ENCODE measurements around the gene BCL7A. TPM values are rescaled to one million over a fixed set of nuclear protein-coding genes. Genes with fewer than 3 reads are reported as not detected.
A peak's percentile ranks its signal among the peaks of the same experiment; 100 is the strongest.

The BCL7A gene
- total RNA-seq, 1 experiment from 2014 or later: 14.4 TPM

DNA sequence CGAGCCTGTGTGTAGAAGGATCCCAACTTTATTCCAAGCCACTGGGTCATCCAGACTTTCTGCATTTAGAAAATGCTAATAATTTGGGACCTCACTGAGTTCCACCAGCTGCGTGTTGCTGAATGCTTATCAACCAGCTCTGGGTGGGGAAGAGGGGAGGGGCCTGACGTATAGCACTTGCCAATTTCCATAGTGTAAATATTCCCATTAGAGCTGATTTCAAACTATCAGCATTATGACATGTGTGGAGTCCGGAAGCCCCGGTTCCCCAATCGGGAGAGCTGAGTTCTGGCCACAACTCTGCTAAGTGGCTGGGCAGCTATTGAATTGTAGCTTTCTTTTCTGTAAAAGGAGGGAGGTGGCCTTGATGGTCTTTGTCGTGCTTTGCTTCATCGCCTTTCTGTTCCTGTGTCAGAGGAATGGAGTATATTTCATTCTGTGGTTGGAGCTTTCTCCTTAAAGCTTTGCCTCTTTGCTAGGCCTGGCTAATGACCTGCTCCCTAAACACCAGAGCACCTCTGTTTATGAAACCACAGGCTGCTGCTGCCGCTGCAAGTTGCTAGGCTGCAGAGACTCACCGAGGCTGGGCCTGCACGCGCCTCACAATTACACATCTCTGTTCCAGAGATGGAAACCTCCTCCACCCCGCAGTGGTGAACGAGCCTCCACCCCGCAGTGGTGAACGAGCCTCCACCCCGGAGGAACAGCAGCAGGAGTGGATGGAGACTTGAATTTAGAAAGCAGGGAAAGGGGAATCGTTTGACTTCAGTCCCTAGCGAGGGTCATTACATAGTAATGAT is 7.7 kb upstream of the BCL7A start:
- Histone ChIP-seq H3K36me3 (no peaks in the 10 kb centered on the region), H3K4me1 (no peaks in the 10 kb centered on the region), H3K27ac (no peak overlapping the region), H3K4me3 (no peak overlapping the region), H3K27me3 (no peaks in the 10 kb centered on the region), H3K9me3 (replicated peaks) (no peaks in the 10 kb centered on the region)
- DNase-seq: no peak

GRCh38 chr12:122014781-122015180 is 6.9 kb upstream of the BCL7A start:
- Histone ChIP-seq H3K9me3 (replicated peaks) (no peaks in the 10 kb centered on the region), H3K4me3 (no peak overlapping the region), H3K36me3 (no peaks in the 10 kb centered on the region), H3K4me1 (no peaks in the 10 kb centered on the region), H3K27me3 (no peaks in the 10 kb centered on the region), H3K27ac (no peak overlapping the region)
- DNase-seq: no peak

DNA sequence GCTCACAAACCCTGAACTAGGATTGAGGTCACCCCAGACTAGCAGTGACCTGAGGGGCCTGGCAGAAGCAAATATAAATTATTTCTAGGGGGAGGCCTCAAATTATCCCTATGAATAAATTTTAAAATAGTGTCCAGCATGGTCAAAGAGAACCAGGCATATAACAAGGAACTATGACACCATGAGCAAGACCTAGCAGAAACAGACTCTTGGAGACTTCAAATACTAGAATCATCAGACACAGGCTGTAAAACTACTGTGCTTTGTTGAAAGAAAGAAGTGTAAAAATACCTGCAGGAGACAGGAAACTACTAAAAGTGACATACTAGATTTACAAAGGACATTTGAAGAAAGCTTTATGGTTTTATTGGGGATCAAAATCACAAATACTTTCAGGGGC is 3.2 kb upstream of the BCL7A start:
- no peak overlapping the region for H3K27ac ChIP-seq
- no peaks in the 10 kb centered on the region for H3K27me3 ChIP-seq
- no peaks in the 10 kb centered on the region for H3K36me3 ChIP-seq

DNA sequence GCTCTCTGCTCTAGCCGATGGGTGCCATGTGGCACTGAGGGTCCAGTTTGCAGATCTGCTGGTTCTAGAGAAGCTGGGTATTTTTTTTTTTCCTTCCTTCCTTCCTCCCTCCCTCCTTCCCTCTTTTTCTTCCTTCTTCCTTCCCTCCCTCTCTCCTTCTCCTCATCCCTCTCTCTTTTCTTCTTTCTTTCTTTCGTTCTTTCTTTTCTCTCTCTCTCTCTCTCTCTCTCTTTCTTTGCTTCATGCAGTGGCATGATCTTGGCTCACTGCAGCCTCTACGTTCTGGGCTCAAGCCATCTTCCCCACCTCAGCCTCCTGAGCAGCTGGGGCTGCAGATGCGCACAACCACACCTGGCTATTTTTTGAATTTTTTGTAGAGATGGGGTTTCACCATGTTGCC is 2.7 kb upstream of the BCL7A start:
- Histone ChIP-seq H3K4me3 (no peak overlapping the region), H3K4me1 (no peaks in the 10 kb centered on the region), H3K27ac (no peak overlapping the region), H3K36me3 (no peaks in the 10 kb centered on the region), H3K27me3 (no peaks in the 10 kb centered on the region), H3K9me3 (replicated peaks) (no peaks in the 10 kb centered on the region)
- no peak for DNase-seq

More for the DNA sequence above, 3.2 kb upstream of the BCL7A start:
- no peak for DNase-seq
- Histone ChIP-seq H3K4me3 (no peak overlapping the region), H3K4me1 (no peaks in the 10 kb centered on the region), H3K9me3 (replicated peaks) (no peaks in the 10 kb centered on the region)

- Histone ChIP-seq H3K9me3 (replicated peaks) (no peaks in the 10 kb centered on the region), H3K4me1 (no peaks in the 10 kb centered on the region), H3K4me3 (peak overlapping the region; percentile 97), H3K27me3 (no peaks in the 10 kb centered on the region), H3K27ac (no peak overlapping the region), H3K36me3 (no peaks in the 10 kb centered on the region)
- DNase-seq: no peak
These were observed 890 bp upstream of the BCL7A start for GRCh38 chr12:122020795-122021192.

DNA sequence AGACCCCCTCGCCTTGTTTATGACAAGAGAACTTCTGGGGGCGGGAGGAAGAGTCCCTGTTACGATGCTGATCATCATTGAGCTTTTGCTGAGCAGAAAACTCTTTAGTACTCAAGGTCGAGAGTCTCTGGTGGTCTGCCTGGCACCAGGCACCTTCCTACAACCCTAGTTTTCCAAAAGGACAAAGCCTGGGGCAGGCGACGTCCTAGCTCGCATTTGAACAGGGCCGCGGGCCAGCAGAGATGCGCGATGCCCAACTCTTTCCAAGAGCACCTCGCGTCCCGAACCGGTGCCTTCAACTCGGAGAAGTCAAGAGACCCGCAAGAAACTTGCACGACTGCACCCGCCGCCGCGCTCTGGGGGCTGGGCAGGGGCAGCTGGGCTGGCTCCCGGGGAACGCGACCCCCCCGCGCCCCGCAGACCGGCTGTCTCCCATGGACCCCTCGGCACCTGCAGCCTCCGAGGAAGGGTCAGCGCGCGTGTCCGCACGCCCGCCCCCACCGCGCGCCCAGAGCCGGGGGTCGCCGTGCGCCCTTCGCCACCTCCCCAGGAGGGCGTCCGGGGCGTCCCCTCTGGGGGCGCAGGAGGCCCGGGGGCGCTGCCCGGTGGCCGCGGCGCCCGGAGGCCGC is 377 bp upstream of the BCL7A start:
- Histone ChIP-seq H3K36me3 (no peaks in the 10 kb centered on the region), H3K27ac (no peak overlapping the region), H3K9me3 (replicated peaks) (no peaks in the 10 kb centered on the region), H3K4me1 (no peaks in the 10 kb centered on the region), H3K4me3 (peak overlapping the region; percentile 97), H3K27me3 (no peaks in the 10 kb centered on the region)
- peak in 1 of 2 experiments; percentile 36 for DNase-seq

DNA sequence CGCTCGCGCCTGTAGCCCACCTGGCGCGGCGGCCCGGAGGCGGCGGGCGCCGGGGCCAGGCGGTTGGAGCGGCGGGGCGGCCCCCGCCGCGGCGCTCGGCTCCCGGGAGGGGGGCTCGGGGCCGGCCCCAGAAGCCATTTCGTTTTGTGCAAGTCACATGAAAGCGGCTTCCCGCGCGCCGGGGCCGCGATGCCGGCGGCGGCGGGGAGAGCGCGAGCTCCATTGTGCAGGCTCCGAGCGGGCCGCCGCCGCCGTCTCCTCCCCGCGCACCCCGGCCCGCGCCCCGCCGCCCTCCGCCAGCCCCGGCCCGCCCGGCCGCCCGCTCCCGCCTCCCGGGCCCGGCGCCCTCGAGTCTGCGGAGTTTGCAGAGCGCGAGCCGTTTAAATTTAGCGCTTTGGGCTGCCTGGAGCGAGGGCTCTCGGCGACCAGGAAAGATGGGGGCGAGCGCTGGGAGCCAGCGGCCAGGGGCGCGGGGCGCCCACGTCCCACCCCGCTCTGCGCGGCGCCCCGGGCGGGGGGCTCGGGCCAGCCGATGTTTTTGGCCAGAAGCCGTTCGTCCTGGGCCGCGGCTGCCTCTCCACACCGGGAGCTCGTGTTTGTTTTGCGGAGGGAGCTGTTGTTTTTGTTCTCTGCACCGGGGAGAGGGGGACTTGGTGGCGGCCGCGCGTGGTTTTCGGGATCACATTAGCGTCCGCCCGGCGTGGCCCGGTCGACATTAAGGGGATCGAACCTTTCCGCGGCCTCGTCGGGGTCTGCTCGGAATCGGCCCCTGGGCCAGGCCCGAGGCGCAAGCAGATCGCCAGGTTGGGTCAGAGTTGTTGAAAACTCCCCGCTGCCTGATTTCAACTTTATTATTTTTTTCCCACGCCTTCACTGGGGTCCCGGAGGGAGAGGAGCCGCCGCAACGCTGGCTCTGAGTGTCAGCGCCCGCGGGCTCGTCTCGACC is 982 bp downstream of the BCL7A start:
- Histone ChIP-seq H3K4me1 (peaks cover under 1% of the 10 kb centered on the region; the same call in 1 of the 2 replicates), H3K27ac (peak overlapping the region; percentile 75), H3K9me3 (replicated peaks) (no peaks in the 10 kb centered on the region), H3K4me3 (peak overlapping the region; percentile 75), H3K36me3 (no peaks in the 10 kb centered on the region), H3K27me3 (no peaks in the 10 kb centered on the region)
- DNase-seq: peak; percentile 35 to 37

GRCh38 chr12:122023339-122024131 is 1.9 kb downstream of the BCL7A start:
- DNase-seq: peak; percentile 90 to 92
- H3K4me1 ChIP-seq: peaks cover 7% of the 10 kb centered on the region; the same call in 1 of the 2 replicates
- no peaks in the 10 kb centered on the region for H3K27me3 ChIP-seq
- no peaks in the 10 kb centered on the region for H3K36me3 ChIP-seq
- no peaks in the 10 kb centered on the region for H3K9me3 ChIP-seq (replicated peaks)
- peak overlapping the region; percentile 75 for H3K27ac ChIP-seq
- peak overlapping the region; percentile 75 for H3K4me3 ChIP-seq

- Histone ChIP-seq H3K27ac (peak overlapping the region; percentile 75), H3K9me3 (replicated peaks) (no peaks in the 10 kb centered on the region), H3K4me1 (peaks cover 10% of the 10 kb centered on the region; the same call in 1 of the 2 replicates), H3K27me3 (no peaks in the 10 kb centered on the region), H3K4me3 (peak overlapping the region; percentile 75), H3K36me3 (no peaks in the 10 kb centered on the region)
- DNase-seq: no peak
These were observed 2.6 kb downstream of the BCL7A start for GRCh38 chr12:122024132-122024785.

- no peaks in the 10 kb centered on the region for H3K9me3 ChIP-seq (replicated peaks)
These were observed 5.1 kb downstream of the BCL7A start for GRCh38 chr12:122026706-122027333.

GRCh38 chr12:122028165-122028904 is 6.7 kb downstream of the BCL7A start:
- Histone ChIP-seq H3K4me3 (no peak overlapping the region), H3K27ac (no peak overlapping the region), H3K36me3 (no peaks in the 10 kb centered on the region), H3K9me3 (replicated peaks) (no peaks in the 10 kb centered on the region), H3K4me1 (peaks cover 10% of the 10 kb centered on the region; the same call in 1 of the 2 replicates), H3K27me3 (no peaks in the 10 kb centered on the region)
- DNase-seq: peak; percentile 67 to 77

More at GRCh38 chr12:122026706-122027333, 5.1 kb downstream of the BCL7A start:
- DNase-seq: no peak
- Histone ChIP-seq H3K27ac (no peak overlapping the region), H3K27me3 (no peaks in the 10 kb centered on the region), H3K4me3 (no peak overlapping the region), H3K4me1 (peaks cover 10% of the 10 kb centered on the region; the same call in 1 of the 2 replicates), H3K36me3 (no peaks in the 10 kb centered on the region)

DNA sequence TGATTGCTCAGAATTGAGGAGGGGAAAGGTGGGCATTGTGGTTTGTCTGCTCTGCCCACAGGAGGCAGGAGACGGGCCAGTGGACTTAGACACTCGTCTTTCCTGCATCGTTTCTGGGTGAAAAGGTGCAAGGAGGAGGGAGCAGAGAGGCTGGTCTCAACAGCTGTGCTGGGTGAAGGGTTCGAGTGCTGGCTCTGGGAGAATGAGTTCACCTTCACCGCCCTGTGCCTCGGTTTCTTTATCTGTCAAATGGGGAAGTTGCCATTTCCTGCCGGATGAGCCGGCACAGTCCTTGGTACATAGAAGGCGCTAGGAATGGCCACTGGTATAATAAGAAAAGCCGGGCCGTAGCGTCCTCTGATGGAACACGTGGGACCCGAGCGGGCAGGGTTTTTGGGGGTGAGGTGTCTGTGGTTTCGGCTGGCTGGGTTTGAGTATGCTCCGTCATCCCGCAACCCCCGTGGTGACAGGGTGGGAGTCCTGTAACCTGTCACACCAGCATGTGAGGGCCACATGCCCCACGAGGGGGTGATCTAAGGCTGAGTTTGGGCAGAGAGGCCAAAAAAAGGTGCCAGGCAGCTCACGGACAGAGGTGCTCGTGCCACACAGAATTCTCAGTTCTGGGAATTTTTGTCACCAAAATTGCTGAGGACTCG is 7.3 kb downstream of the BCL7A start:
- Histone ChIP-seq H3K36me3 (no peaks in the 10 kb centered on the region), H3K4me3 (no peak overlapping the region), H3K27me3 (no peaks in the 10 kb centered on the region), H3K27ac (no peak overlapping the region), H3K4me1 (peaks cover 10% of the 10 kb centered on the region; the same call in 1 of the 2 replicates), H3K9me3 (replicated peaks) (no peaks in the 10 kb centered on the region)
- no peak for DNase-seq

Measured in SJCRH30 (cell line).